Measurements from ENCODE around the gene SSR1. TPM values are rescaled to one million over a fixed set of nuclear protein-coding genes. Genes with fewer than 3 reads are reported as not detected.

Gene SSR1
- total and polyA plus RNA-seq, 2 of the 13 experiments (the other 11 are each of a cell fraction or from before 2014, with no cell fraction given), result 203 to 243 TPM

GRCh38 chr6:7282097-7282906 lies 30.7 kb downstream of the SSR1 start:
- intact Hi-C loops (cut with micrococcal nuclease; ENCODE audit: unreplicated experiment) (no loop called here), in situ Hi-C loops (cut with HindIII; ENCODE audit: extremely low pct_ligation_motif_present, low pct_unique_long_range_greater_than_20kb) (loop anchor here (10.0 kb wide), 1 partner anchor 332 kb away; no protein-coding TSS in a partner anchor)
- H3K4me1 ChIP-seq (ENCODE audit: insufficient read depth, low read length), result no peaks in the 10 kb centered on the region
- H3K79me2 ChIP-seq (ENCODE audit: insufficient read depth, low read length), result no peaks in the 10 kb centered on the region
- H3K9ac ChIP-seq (ENCODE audit: insufficient read depth, low read depth, low read length), result no peak overlapping the region
- WGBS (ENCODE audit: low lambda C conversion rate), result 97% methylated on average over 10 of the region's 10 CpGs
- no peak overlapping the region for H3K27ac ChIP-seq (ENCODE audit: extremely low read length, insufficient read depth, low read length)
- no TSS peak for BruUV-seq (replicated peaks)
- ChIA-PET CTCF (ENCODE audit: low intra/inter-chr PET ratio, low total read pairs) (no interaction called here), POLR2A (no interaction called here)
- H3K27me3 ChIP-seq (ENCODE audit: control insufficient read depth in 1 of 2, insufficient read depth in 2 of 2, low read length in 2 of 2), result no peaks in the 10 kb centered on the region
- FAIRE-seq, result no peak
- no peak overlapping the region for H3K4me3 ChIP-seq (replicated peaks in 1 of 3; ENCODE audit: insufficient read depth in 1 of 3, low read depth in 2 of 3, low read length in 3 of 3)
- peaks cover 3 to 24% of the 10 kb centered on the region in 2 experiments; a peak in 4 of 5 replicates for H3K36me3 ChIP-seq (replicated peaks in 1 of 2; ENCODE audit: control insufficient read depth in 1 of 2, insufficient read depth in 2 of 2, low read length in 2 of 2)
- no peak overlapping the region for H3K4me2 ChIP-seq (ENCODE audit: low read depth, low read length)
- H3K9me3 ChIP-seq (ENCODE audit: low read length), result no peaks in the 10 kb centered on the region
- no peaks in the 10 kb centered on the region for H4K20me1 ChIP-seq (ENCODE audit: insufficient read depth, low read length)
- no peak overlapping the region for H2AFZ ChIP-seq (ENCODE audit: low read length)
- ATAC-seq, result peak; percentile 11
- DNase-seq (ENCODE audit: low spot score), result no peak
- TF ChIP-seq, protein P1, sequence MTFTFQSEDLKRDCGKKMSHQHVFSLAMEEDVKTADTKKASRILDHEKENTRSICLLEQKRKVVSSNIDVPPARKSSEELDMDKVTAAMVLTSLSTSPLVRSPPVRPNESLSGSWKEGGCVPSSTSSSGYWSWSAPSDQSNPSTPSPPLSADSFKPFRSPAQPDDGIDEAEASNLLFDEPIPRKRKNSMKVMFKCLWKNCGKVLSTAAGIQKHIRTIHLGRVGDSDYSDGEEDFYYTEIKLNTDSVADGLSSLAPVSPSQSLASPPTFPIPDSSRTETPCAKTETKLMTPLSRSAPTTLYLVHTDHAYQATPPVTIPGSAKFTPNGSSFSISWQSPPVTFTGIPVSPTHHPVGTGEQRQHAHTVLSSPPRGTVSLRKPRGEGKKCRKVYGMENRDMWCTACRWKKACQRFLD (CRISPR knock-in tag; IDR thresholded peaks at IDR 0.05; ENCODE audit: borderline replicate concordance), result no peak
- TF ChIP-seq ZNF652 (CRISPR knock-in tag; IDR thresholded peaks at IDR 0.05; ENCODE audit: borderline replicate concordance, low read depth) (no peak), ATF6 (CRISPR knock-in tag; conservative IDR thresholded peaks at IDR 0.05) (no peak), POLR2G (IDR thresholded peaks at IDR 0.05; ENCODE audit: low read depth, low read length) (peak; percentile 53), ZNF367 (CRISPR knock-in tag; IDR thresholded peaks at IDR 0.05; ENCODE audit: borderline replicate concordance) (no peak), BCL6 (CRISPR knock-in tag; IDR thresholded peaks at IDR 0.05) (no peak), RBM22 (optimal IDR thresholded peaks at IDR 0.05; ENCODE audit: low read length) (peak; percentile 54), MYPOP (CRISPR knock-in tag; IDR thresholded peaks at IDR 0.05) (no peak), HDAC6 (IDR thresholded peaks at IDR 0.05; ENCODE audit: low read depth, low read length) (no peak), DDIT3 (CRISPR knock-in tag; IDR thresholded peaks at IDR 0.05) (no peak), MED8 (CRISPR knock-in tag; IDR thresholded peaks at IDR 0.05; ENCODE audit: insufficient replicate concordance) (no peak), ZNF326 (CRISPR knock-in tag; IDR thresholded peaks at IDR 0.05; ENCODE audit: borderline replicate concordance) (no peak), DNMT1 (CRISPR knock-in tag; IDR thresholded peaks at IDR 0.05) (no peak), ZNF678 (CRISPR knock-in tag; IDR thresholded peaks at IDR 0.05) (no peak), TBL1XR1 (IDR thresholded peaks at IDR 0.05; ENCODE audit: borderline replicate concordance, low read length, partially characterized antibody) (no peak), MZF1 (CRISPR knock-in tag; IDR thresholded peaks at IDR 0.05; ENCODE audit: borderline replicate concordance) (no peak), SSRP1 (CRISPR knock-in tag; IDR thresholded peaks at IDR 0.05) (peak; percentile 52; the same call in 1 of the 2 replicates), KDM1A (CRISPR knock-in tag; IDR thresholded peaks at IDR 0.05) (no peak), ZNF644 (CRISPR knock-in tag; IDR thresholded peaks at IDR 0.05; ENCODE audit: low read depth) (no peak)
- TF ChIP-seq, protein P2, sequence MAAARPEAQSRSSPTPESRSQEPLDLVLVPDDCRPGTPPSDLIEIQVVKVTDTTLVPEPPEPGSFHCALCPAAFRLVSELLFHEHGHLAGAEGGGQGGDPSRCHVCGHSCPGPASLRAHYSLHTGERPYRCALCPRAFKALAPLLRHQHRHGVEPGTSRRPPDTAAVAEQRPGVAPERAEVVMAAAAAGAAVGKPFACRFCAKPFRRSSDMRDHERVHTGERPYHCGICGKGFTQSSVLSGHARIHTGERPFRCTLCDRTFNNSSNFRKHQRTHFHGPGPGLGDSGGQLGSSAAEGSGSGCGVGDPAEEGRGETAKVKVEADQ (CRISPR knock-in tag; IDR thresholded peaks at IDR 0.05; ENCODE audit: borderline replicate concordance), result no peak
